ENCODE data around the gene LCN12. TPM values are rescaled to one million over a fixed set of nuclear protein-coding genes. Genes with fewer than 3 reads are reported as not detected.
A peak's percentile ranks its signal among the peaks of the same experiment; 100 is the strongest.

The LCN12 gene
- total RNA-seq, 4 donors from 2014 or later, result not detected

DNA sequence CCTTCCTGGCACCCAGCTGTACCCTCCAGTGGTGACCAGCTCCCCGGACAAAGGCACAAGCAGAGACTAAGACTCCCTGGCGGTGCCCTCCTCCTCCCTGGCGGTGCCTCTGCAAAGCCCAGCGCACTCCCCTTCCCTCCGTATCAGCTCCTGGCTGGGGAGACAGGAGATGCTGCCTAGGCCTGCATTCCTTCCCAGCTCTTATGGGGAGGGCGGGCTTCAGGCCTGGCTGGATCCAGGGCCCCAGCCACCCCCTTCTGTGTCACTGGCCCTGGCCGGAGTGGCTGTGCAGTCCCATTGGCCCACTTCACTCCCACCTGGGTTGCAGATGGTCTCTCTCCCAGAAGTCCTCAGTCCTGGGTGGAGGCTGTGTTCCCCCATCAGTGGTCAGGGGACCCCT, 6.4 kb downstream of the LCN12 start:
- Histone ChIP-seq H3K27ac (no peak overlapping the region), H3K36me3 (no peaks in the 10 kb centered on the region), H3K4me3 (no peak overlapping the region), H3K27me3 (peaks cover 12% of the 10 kb centered on the region), H3K9me3 (no peaks in the 10 kb centered on the region), H3K4me1 (peaks cover 0 to 3% (median 0%) of the 10 kb centered on the region in 3 donors)
- no peak for ATAC-seq
- TF ChIP-seq POLR2A (IDR thresholded peaks at IDR 0.05) (no peak), EP300 (IDR thresholded peaks at IDR 0.05) (no peak), POLR2AphosphoS5 (IDR thresholded peaks at IDR 0.05) (no peak), CTCF (IDR thresholded peaks at IDR 0.05) (no peak)
- WGBS, 2 donors (ENCODE audit: low coverage in 1 of 2), result 91% methylated on average over 5 of the region's 7 CpGs; no CpG with 5 or more reads in 1 of the 2 donors

DNA sequence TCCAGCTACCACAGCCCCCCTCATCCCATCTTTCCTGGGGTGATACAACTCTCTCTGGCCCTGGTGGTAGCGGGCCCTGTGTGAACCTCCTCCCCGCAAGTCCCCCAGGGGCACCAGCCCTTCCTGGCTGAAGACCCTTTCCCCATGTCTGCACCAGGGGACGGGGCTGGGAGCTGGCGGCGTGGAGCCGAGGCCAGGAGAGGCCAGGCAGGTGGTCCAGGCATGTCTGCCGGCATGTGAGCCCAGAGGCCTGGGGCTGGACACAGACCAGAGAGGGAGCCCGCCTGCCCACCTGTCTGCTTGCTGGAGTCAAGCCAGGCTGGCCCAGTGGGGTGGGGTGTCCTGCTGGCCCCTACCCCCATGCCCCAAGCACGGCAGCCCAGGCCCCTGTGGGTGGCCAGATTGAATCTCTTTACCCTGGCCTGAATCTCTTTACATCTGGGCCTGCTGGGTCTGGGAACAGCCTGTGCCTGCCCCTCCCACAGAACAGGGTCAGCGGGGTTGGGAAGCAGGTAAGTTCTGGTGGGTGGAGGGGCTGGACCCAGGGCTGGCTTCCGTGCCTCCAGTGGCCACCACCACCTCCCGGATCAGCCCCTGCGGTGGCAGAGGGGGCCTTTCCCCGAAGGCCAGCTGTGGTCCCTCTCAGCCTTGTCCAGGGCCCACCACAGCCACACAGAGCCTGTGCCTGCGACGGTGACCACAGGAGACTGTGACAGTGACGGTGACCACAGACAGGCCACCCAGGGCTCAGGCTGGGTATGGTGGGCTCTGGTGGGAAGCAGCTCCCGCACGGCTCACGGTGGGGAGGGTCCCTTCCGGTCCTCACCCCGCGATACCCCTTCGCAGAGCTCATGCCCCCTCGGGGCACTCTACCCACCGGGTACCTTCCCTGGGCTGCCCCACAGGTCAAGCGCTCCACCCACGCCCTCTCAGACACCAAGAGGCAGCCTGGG, 7.1 kb downstream of the LCN12 start:
- Histone ChIP-seq H3K9me3 (no peaks in the 10 kb centered on the region), H3K36me3 (no peaks in the 10 kb centered on the region), H3K4me3 (no peak overlapping the region), H3K4me1 (peaks cover 0 to 3% (median 0%) of the 10 kb centered on the region in 3 donors), H3K27ac (no peak overlapping the region), H3K27me3 (peaks cover 12% of the 10 kb centered on the region)
- WGBS, 2 donors (ENCODE audit: low coverage in 1 of 2), result 60 to 100% methylated on average over 2 to 4 of the region's 28 CpGs
- no peak for ATAC-seq
- TF ChIP-seq POLR2AphosphoS5 (IDR thresholded peaks at IDR 0.05) (no peak), EP300 (IDR thresholded peaks at IDR 0.05) (no peak), POLR2A (IDR thresholded peaks at IDR 0.05) (no peak), CTCF (IDR thresholded peaks at IDR 0.05) (no peak)

DNA sequence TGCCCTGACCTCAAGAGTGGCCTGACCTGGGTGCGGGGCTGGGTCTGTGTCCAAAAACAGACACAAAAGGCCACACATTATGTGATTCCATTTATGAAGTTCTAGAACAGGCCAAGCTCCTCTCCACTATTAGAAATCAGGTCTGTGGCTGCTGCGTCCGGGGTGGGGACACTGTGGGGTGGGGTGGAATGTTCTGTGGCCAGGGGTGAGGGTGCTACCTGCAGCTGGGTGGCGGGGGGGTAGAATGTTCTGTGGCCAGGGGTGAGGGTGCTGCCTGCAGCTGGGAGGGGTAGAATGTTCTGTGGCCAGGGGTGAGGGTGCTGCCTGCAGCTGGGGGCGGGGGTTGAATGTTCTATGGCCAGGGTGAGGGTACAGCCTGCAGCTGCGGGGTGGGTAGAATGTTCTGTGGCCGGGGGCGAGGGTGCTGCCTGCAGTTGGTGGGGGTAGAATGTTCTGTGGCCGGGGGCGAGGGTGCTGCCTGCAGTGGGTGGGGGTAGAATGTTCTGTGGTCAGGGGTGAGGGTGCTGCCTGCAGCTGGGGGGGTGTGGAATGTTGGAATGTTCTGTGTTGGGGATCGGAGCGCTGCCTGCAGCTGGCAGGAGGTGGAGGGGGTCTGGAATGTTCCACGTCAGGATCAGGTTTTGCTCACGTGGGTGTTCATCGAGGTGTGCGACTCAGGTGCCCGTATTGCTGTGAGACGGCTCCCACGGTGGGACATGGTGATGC, 8.3 kb downstream of the LCN12 start:
- H3K4me3 ChIP-seq, result no peak overlapping the region
- TF ChIP-seq EP300 (IDR thresholded peaks at IDR 0.05), result no peak
- TF ChIP-seq CTCF (IDR thresholded peaks at IDR 0.05), result no peak
- no peak for TF ChIP-seq POLR2AphosphoS5 (IDR thresholded peaks at IDR 0.05)
- TF ChIP-seq POLR2A (IDR thresholded peaks at IDR 0.05), result no peak
- H3K27me3 ChIP-seq, result peaks cover 16% of the 10 kb centered on the region
- H3K9me3 ChIP-seq, result no peaks in the 10 kb centered on the region
- H3K4me1 ChIP-seq, result peaks cover 0 to 3% (median 0%) of the 10 kb centered on the region in 3 donors
- H3K36me3 ChIP-seq, result no peaks in the 10 kb centered on the region
- ATAC-seq, result no peak
- H3K27ac ChIP-seq, result no peak overlapping the region
- WGBS, 2 donors (ENCODE audit: low coverage in 1 of 2), result 73% methylated on average over 4 of the region's 19 CpGs; no CpG with 5 or more reads in 1 of the 2 donors

DNA sequence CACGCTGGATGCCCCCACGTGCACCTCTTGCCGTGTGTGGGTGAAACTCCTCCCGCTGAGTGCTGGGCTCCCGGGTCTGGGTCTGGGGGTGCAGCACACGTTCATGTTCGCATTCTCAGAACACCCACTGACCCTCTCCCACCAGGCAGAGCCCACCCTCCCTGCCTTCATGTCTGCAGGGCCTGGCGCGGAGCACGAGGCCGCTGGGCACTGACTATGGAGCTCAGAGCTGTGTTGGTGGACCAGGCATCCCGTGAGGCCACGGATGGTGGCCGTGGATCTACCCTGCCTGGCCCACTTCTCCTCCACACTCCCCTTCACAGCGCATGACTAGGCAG, 8.8 kb downstream of the LCN12 start:
- H3K27ac ChIP-seq, result no peak overlapping the region
- H3K4me1 ChIP-seq, result peaks cover 0 to 4% (median 2%) of the 10 kb centered on the region in 3 donors
- H3K4me3 ChIP-seq, result no peak overlapping the region
- H3K36me3 ChIP-seq, result no peaks in the 10 kb centered on the region
- ATAC-seq, result peak; percentile 2
- no peak for TF ChIP-seq EP300 (IDR thresholded peaks at IDR 0.05)
- peaks cover 21% of the 10 kb centered on the region for H3K27me3 ChIP-seq
- 100% methylated on average over 1 of the region's 15 CpGs; no CpG with 5 or more reads in 1 of the 2 donors for WGBS, 2 donors (ENCODE audit: low coverage in 1 of 2)
- no peaks in the 10 kb centered on the region for H3K9me3 ChIP-seq

- WGBS, 2 donors (ENCODE audit: low coverage in 1 of 2), result 73% methylated on average over 1 of the region's 23 CpGs; no CpG with 5 or more reads in 1 of the 2 donors
- peaks cover 27% of the 10 kb centered on the region for H3K27me3 ChIP-seq
- H3K27ac ChIP-seq, result no peak overlapping the region
- ATAC-seq, result peak; percentile 67
- no peaks in the 10 kb centered on the region for H3K9me3 ChIP-seq
- peaks cover 0 to 8% (median 8%) of the 10 kb centered on the region in 3 donors for H3K4me1 ChIP-seq
- TF ChIP-seq POLR2A (IDR thresholded peaks at IDR 0.05) (no peak), EP300 (IDR thresholded peaks at IDR 0.05) (no peak), CTCF (IDR thresholded peaks at IDR 0.05) (no peak)
- H3K4me3 ChIP-seq, result no peak overlapping the region
- H3K36me3 ChIP-seq, result no peaks in the 10 kb centered on the region
These were observed 9.4 kb downstream of the LCN12 start for GRCh38 chr9:136961279-136962065.

Measured in gastroesophageal sphincter (tissue), 4 donors.